OCI-LY1 (cell line): ENCODE results near the gene SOCS1.

Experiments
- H2AFZ ChIP-seq: fragments of 200-600 bp; sonication (generic), shearing (Covaris generic); 2 replicates; pipeline ENCODE4 v1.6.0; 2014; ENCODE audit warnings: antibody characterized with exemption, mild to moderate bottlenecking, low read length
- H3F3A ChIP-seq: fragments of 200-600 bp; sonication (generic), shearing (Covaris generic); 2 replicates; pipeline ENCODE4 v1.6.0; 2014; ENCODE audit warnings: mild to moderate bottlenecking, antibody characterized with exemption, low read length, moderate library complexity; ENCODE audit not compliant: insufficient read depth
- H3K27ac ChIP-seq: fragments of 200-600 bp; sonication (generic); 2 replicates; pipeline ENCODE4 v1.5.1; 2014; ENCODE audit warnings: low read length, mixed run types, mild to moderate bottlenecking, low read depth; ENCODE audit not compliant: poor library complexity, severe bottlenecking
- H3K27me3 ChIP-seq: fragments of 200-600 bp; sonication (generic); 2 replicates; pipeline ENCODE4 v1.6.0; 2014; ENCODE audit warnings: antibody characterized with exemption, mild to moderate bottlenecking, low read length, moderate library complexity; ENCODE audit not compliant: insufficient read depth
- H3K36me3 ChIP-seq: fragments of 200-600 bp; sonication (generic); 2 replicates; pipeline ENCODE4 v1.6.1; 2014; ENCODE audit warnings: mild to moderate bottlenecking, antibody characterized with exemption, low read length, moderate library complexity, mixed read lengths; ENCODE audit not compliant: insufficient read depth
- H3K4me1 ChIP-seq: fragments of 200-600 bp; sonication (generic); 2 replicates; pipeline ENCODE4 v1.5.1; 2014; ENCODE audit warnings: mild to moderate bottlenecking, low read length, moderate library complexity; ENCODE audit not compliant: insufficient read depth, severe bottlenecking
- H3K4me2 ChIP-seq: fragments of 200-600 bp; sonication (generic), shearing (Covaris generic); 2 replicates; pipeline ENCODE4 v1.6.1; 2014; ENCODE audit warnings: low read length
- H3K4me3 ChIP-seq: fragments of 200-600 bp; sonication (generic); 2 replicates; pipeline ENCODE4 v1.5.1; 2014; ENCODE audit warnings: low read length, low read depth, mild to moderate bottlenecking, mixed read lengths; ENCODE audit not compliant: poor library complexity, severe bottlenecking
- H3K79me2 ChIP-seq: fragments of 200-600 bp; shearing (Covaris generic); 2 replicates; pipeline ENCODE4 v1.6.1; 2016; ENCODE audit warnings: mixed run types, low read length, mixed read lengths; ENCODE audit not compliant: insufficient read depth
- H3K9ac ChIP-seq: fragments of 200-600 bp; sonication (generic), shearing (Covaris generic); 2 replicates; pipeline ENCODE4 v1.6.1; 2014; ENCODE audit warnings: mild to moderate bottlenecking, low read length, mixed read lengths
- H3K9me2 ChIP-seq: fragments of 200-600 bp; sonication (generic), shearing (Covaris generic); 2 replicates; pipeline ENCODE4 v1.6.1; 2014; ENCODE audit warnings: low read depth, mild to moderate bottlenecking, low read length, mixed read lengths
- H3K9me3 ChIP-seq: fragments of 200-600 bp; shearing (Covaris generic); 2 replicates; pipeline ENCODE4 v1.6.1; 2014; ENCODE audit warnings: low read length, mixed read lengths
- H4K20me1 ChIP-seq: fragments of 200-600 bp; sonication (generic), shearing (Covaris generic); 2 replicates; pipeline ENCODE4 v1.6.0; 2016; ENCODE audit warnings: mild to moderate bottlenecking, low read length; ENCODE audit not compliant: insufficient read depth
- CTCF ChIP-seq: fragments of 200-600 bp; sonication (generic), shearing (Covaris generic); IDR thresholded peaks from 2 replicates; pipeline ENCODE4 v1.5.1; 2017; ENCODE audit warnings: mild to moderate bottlenecking, antibody characterized with exemption, low read length, moderate library complexity, mixed read lengths
- EZH2 ChIP-seq: fragments of 200-600 bp; sonication (generic), shearing (Covaris generic); IDR thresholded peaks from 2 replicates; pipeline ENCODE4 v1.8.0; 2017; ENCODE audit warnings: borderline replicate concordance, mixed run types, mild to moderate bottlenecking, antibody characterized with exemption, low read length, moderate library complexity, mixed read lengths

Gene SOCS1

GRCh38 chr16:11259655-11260595, 3.9 kb upstream of the SOCS1 start:
- H3K4me2 ChIP-seq: no peak overlapping the region
- H4K20me1 ChIP-seq: no peaks in the 10 kb centered on the region
- no peak overlapping the region for H2AFZ ChIP-seq
- no peak for TF ChIP-seq CTCF
- no peak for TF ChIP-seq EZH2
- H3K27me3 ChIP-seq: no peaks in the 10 kb centered on the region
- H3K9me3 ChIP-seq: no peaks in the 10 kb centered on the region
- H3K27ac ChIP-seq: no peak overlapping the region
- H3K4me3 ChIP-seq: no peak overlapping the region
- H3K9ac ChIP-seq: no peak overlapping the region
- H3F3A ChIP-seq: no peaks in the 10 kb centered on the region
- H3K9me2 ChIP-seq: no peaks in the 10 kb centered on the region
- H3K4me1 ChIP-seq: peaks cover 33% of the 10 kb centered on the region
- H3K79me2 ChIP-seq: no peaks in the 10 kb centered on the region
- peaks cover 2% of the 10 kb centered on the region; the same call in 1 of the 2 replicates for H3K36me3 ChIP-seq

GRCh38 chr16:11258553-11259492, 2.8 kb upstream of the SOCS1 start:
- H3K27ac ChIP-seq: no peak overlapping the region
- H3K9ac ChIP-seq: no peak overlapping the region
- peaks cover 40% of the 10 kb centered on the region for H3K4me1 ChIP-seq
- H3K9me3 ChIP-seq: no peaks in the 10 kb centered on the region
- H3K79me2 ChIP-seq: no peaks in the 10 kb centered on the region
- H4K20me1 ChIP-seq: no peaks in the 10 kb centered on the region
- no peak overlapping the region; the same call in 1 of the 2 replicates for H3K4me2 ChIP-seq
- peaks cover 8% of the 10 kb centered on the region for H3K36me3 ChIP-seq
- no peaks in the 10 kb centered on the region for H3K9me2 ChIP-seq
- no peak overlapping the region for H3K4me3 ChIP-seq
- TF ChIP-seq EZH2: no peak
- no peak for TF ChIP-seq CTCF
- H2AFZ ChIP-seq: no peak overlapping the region
- no peaks in the 10 kb centered on the region for H3F3A ChIP-seq
- no peaks in the 10 kb centered on the region for H3K27me3 ChIP-seq

GRCh38 chr16:11257131-11257938, 1.3 kb upstream of the SOCS1 start:
- Histone ChIP-seq H3K9ac (peak overlapping the region; percentile 73), H3K27ac (no peak overlapping the region), H3K4me1 (peaks cover 52% of the 10 kb centered on the region), H3F3A (no peaks in the 10 kb centered on the region), H3K9me3 (no peaks in the 10 kb centered on the region), H3K27me3 (no peaks in the 10 kb centered on the region), H3K4me3 (peak overlapping the region; percentile 87), H3K9me2 (no peaks in the 10 kb centered on the region), H3K79me2 (no peaks in the 10 kb centered on the region), H4K20me1 (no peaks in the 10 kb centered on the region), H3K4me2 (peak overlapping the region; percentile 79), H3K36me3 (peaks cover 23% of the 10 kb centered on the region), H2AFZ (no peak overlapping the region)
- TF ChIP-seq EZH2 (no peak), CTCF (peak; percentile 72)
